ENCODE data around the gene FOXP1. TPM values are rescaled to one million over a fixed set of nuclear protein-coding genes. Genes with fewer than 3 reads are reported as not detected.

Gene FOXP1
- total RNA-seq, 1 donor from 2014 or later = 128 TPM

GRCh38 chr3:71129611-71130431, 453.7 kb downstream of the FOXP1 start:
- no peak for DNase-seq (ENCODE audit: low spot score)

- DNase-seq (ENCODE audit: low spot score) = no peak
Observed at GRCh38 chr3:71128961-71129360, 454.6 kb downstream of the FOXP1 start.

GRCh38 chr3:71127844-71128243, 455.7 kb downstream of the FOXP1 start:
- DNase-seq (ENCODE audit: low spot score) = no peak

GRCh38 chr3:71127052-71127831, 456.3 kb downstream of the FOXP1 start:
- DNase-seq (ENCODE audit: low spot score) = no peak

GRCh38 chr3:71125738-71126137, 457.8 kb downstream of the FOXP1 start:
- DNase-seq (ENCODE audit: low spot score) = no peak

- no peak for DNase-seq (ENCODE audit: low spot score)
Observed at GRCh38 chr3:71124048-71124447, 459.5 kb downstream of the FOXP1 start.

GRCh38 chr3:71122641-71123040, 460.9 kb downstream of the FOXP1 start:
- DNase-seq (ENCODE audit: low spot score) = no peak

GRCh38 chr3:71121429-71122167, 461.9 kb downstream of the FOXP1 start:
- DNase-seq (ENCODE audit: low spot score) = no peak

GRCh38 chr3:71120012-71120411, 463.5 kb downstream of the FOXP1 start:
- DNase-seq (ENCODE audit: low spot score) = no peak

GRCh38 chr3:71119171-71119570, 464.4 kb downstream of the FOXP1 start:
- DNase-seq (ENCODE audit: low spot score) = no peak

- DNase-seq (ENCODE audit: low spot score) = no peak
Observed at GRCh38 chr3:71118436-71118835, 465.1 kb downstream of the FOXP1 start.

GRCh38 chr3:71117572-71118247, 465.8 kb downstream of the FOXP1 start:
- peak; percentile 55 for DNase-seq (ENCODE audit: low spot score)

- no peak for DNase-seq (ENCODE audit: low spot score)
Observed at GRCh38 chr3:71114610-71115009, 468.9 kb downstream of the FOXP1 start.

GRCh38 chr3:71112576-71112975, 471.0 kb downstream of the FOXP1 start:
- no peak for DNase-seq (ENCODE audit: low spot score)

- no peak for DNase-seq (ENCODE audit: low spot score)
Observed at GRCh38 chr3:71111784-71112440, 471.6 kb downstream of the FOXP1 start.

- DNase-seq (ENCODE audit: low spot score) = no peak
Observed at GRCh38 chr3:71110385-71111222, 472.9 kb downstream of the FOXP1 start.

- DNase-seq (ENCODE audit: low spot score) = no peak
Observed at GRCh38 chr3:71109977-71110285, 473.6 kb downstream of the FOXP1 start.

- no peak for DNase-seq (ENCODE audit: low spot score)
Observed at GRCh38 chr3:71109241-71109976, 474.1 kb downstream of the FOXP1 start.

GRCh38 chr3:71107926-71108325, 475.6 kb downstream of the FOXP1 start:
- DNase-seq (ENCODE audit: low spot score) = no peak

GRCh38 chr3:71104976-71105375, 478.6 kb downstream of the FOXP1 start:
- no peak for DNase-seq (ENCODE audit: low spot score)
